ENCODE results near the gene FAM114A1. TPM values are rescaled to one million over a fixed set of nuclear protein-coding genes. Genes with fewer than 3 reads are reported as not detected.

Gene FAM114A1
- total and polyA plus RNA-seq, 2 experiments from 2014 or later, result 13.0 to 14.5 TPM

GRCh38 chr4:38954727-38955126 is 87.1 kb downstream of the FAM114A1 start:
- H3K4me1 Mint-ChIP-seq, result no peaks in the 10 kb centered on the region
- no peaks in the 10 kb centered on the region for H3K36me3 ChIP-seq (ENCODE audit: insufficient read depth)
- no peak overlapping the region for H3K27ac Mint-ChIP-seq
- H3K9me3 Mint-ChIP-seq, result no peaks in the 10 kb centered on the region
- no peaks in the 10 kb centered on the region for H3K4me1 ChIP-seq (ENCODE audit: insufficient read depth)
- H3K27me3 ChIP-seq (ENCODE audit: insufficient read depth), result no peaks in the 10 kb centered on the region
- no peak overlapping the region for H2AFZ ChIP-seq
- no peaks in the 10 kb centered on the region for H3K27me3 Mint-ChIP-seq (ENCODE audit: insufficient read depth, low read depth, poor library complexity)
- no peaks in the 10 kb centered on the region for H3K9me2 ChIP-seq (ENCODE audit: insufficient read depth)
- no peak overlapping the region for H3K4me3 Mint-ChIP-seq
- no peaks in the 10 kb centered on the region for H3K36me3 Mint-ChIP-seq (ENCODE audit: low read depth)
- H3K79me2 ChIP-seq (replicated peaks; ENCODE audit: insufficient read depth), result no peaks in the 10 kb centered on the region
- no peak overlapping the region for H3K27ac ChIP-seq (ENCODE audit: low read depth)
- no peaks in the 10 kb centered on the region for H4K20me1 ChIP-seq (replicated peaks; ENCODE audit: insufficient read depth)
- DNase-seq (ENCODE audit: low spot score) (no peak), ATAC-seq (no peak)
- no peak overlapping the region for H3K4me3 ChIP-seq
- H3K4me2 ChIP-seq, result no peak overlapping the region
- no peak for TF ChIP-seq REST (IDR thresholded peaks at IDR 0.05; ENCODE audit: unreplicated experiment)
- TF ChIP-seq JUNB (IDR thresholded peaks at IDR 0.05; ENCODE audit: unreplicated experiment), result no peak
- TF ChIP-seq, protein P1, sequence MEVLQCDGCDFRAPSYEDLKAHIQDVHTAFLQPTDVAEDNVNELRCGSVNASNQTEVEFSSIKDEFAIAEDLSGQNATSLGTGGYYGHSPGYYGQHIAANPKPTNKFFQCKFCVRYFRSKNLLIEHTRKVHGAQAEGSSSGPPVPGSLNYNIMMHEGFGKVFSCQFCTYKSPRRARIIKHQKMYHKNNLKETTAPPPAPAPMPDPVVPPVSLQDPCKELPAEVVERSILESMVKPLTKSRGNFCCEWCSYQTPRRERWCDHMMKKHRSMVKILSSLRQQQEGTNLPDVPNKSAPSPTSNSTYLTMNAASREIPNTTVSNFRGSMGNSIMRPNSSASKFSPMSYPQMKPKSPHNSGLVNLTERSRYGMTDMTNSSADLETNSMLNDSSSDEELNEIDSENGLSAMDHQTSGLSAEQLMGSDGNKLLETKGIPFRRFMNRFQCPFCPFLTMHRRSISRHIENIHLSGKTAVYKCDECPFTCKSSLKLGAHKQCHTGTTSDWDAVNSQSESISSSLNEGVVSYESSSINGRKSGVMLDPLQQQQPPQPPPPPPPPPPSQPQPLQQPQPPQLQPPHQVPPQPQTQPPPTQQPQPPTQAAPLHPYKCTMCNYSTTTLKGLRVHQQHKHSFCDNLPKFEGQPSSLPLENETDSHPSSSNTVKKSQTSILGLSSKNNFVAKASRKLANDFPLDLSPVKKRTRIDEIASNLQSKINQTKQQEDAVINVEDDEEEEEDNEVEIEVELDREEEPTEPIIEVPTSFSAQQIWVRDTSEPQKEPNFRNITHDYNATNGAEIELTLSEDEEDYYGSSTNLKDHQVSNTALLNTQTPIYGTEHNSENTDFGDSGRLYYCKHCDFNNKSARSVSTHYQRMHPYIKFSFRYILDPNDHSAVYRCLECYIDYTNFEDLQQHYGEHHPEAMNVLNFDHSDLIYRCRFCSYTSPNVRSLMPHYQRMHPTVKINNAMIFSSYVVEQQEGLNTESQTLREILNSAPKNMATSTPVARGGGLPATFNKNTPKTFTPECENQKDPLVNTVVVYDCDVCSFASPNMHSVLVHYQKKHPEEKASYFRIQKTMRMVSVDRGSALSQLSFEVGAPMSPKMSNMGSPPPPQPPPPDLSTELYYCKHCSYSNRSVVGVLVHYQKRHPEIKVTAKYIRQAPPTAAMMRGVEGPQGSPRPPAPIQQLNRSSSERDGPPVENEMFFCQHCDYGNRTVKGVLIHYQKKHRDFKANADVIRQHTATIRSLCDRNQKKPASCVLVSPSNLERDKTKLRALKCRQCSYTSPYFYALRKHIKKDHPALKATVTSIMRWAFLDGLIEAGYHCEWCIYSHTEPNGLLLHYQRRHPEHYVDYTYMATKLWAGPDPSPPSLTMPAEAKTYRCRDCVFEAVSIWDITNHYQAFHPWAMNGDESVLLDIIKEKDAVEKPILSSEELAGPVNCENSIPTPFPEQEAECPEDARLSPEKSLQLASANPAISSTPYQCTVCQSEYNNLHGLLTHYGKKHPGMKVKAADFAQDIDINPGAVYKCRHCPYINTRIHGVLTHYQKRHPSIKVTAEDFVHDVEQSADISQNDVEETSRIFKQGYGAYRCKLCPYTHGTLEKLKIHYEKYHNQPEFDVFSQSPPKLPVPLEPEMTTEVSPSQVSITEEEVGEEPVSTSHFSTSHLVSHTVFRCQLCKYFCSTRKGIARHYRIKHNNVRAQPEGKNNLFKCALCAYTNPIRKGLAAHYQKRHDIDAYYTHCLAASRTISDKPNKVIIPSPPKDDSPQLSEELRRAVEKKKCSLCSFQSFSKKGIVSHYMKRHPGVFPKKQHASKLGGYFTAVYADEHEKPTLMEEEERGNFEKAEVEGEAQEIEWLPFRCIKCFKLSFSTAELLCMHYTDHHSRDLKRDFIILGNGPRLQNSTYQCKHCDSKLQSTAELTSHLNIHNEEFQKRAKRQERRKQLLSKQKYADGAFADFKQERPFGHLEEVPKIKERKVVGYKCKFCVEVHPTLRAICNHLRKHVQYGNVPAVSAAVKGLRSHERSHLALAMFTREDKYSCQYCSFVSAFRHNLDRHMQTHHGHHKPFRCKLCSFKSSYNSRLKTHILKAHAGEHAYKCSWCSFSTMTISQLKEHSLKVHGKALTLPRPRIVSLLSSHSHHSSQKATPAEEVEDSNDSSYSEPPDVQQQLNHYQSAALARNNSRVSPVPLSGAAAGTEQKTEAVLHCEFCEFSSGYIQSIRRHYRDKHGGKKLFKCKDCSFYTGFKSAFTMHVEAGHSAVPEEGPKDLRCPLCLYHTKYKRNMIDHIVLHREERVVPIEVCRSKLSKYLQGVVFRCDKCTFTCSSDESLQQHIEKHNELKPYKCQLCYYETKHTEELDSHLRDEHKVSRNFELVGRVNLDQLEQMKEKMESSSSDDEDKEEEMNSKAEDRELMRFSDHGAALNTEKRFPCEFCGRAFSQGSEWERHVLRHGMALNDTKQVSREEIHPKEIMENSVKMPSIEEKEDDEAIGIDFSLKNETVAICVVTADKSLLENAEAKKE (CRISPR knock-in tag; IDR thresholded peaks at IDR 0.05), result no peak
- no peak for TF ChIP-seq NANOG (IDR thresholded peaks at IDR 0.05; ENCODE audit: borderline replicate concordance)
- TF ChIP-seq ZNF331 (CRISPR knock-in tag; IDR thresholded peaks at IDR 0.05; ENCODE audit: low read depth), result no peak
- no peak for TF ChIP-seq EZH2phosphoT487 (IDR thresholded peaks at IDR 0.05; ENCODE audit: unreplicated experiment)
- TF ChIP-seq ZNF114 (CRISPR knock-in tag; IDR thresholded peaks at IDR 0.05), result no peak
- no peak for TF ChIP-seq POLR2AphosphoS5 (IDR thresholded peaks at IDR 0.05; ENCODE audit: low read depth)
- TF ChIP-seq CREB1 (CRISPR knock-in tag; IDR thresholded peaks at IDR 0.05; ENCODE audit: low read depth), result no peak
- no peak for TF ChIP-seq ETS1 (IDR thresholded peaks at IDR 0.05)
- TF ChIP-seq EZH2 (IDR thresholded peaks at IDR 0.05; ENCODE audit: low read depth, unreplicated experiment), result no peak
- no peak for TF ChIP-seq STAT1 (IDR thresholded peaks at IDR 0.05; ENCODE audit: unreplicated experiment)
- no peak for TF ChIP-seq CTCF (conservative IDR thresholded peaks at IDR 0.05; ENCODE audit: low read depth in 2 of 2)
- no peaks in the 10 kb centered on the region for H3F3A ChIP-seq (replicated peaks; ENCODE audit: low read depth)

All from GM23338 (cell line).